ENCODE measurements around the gene MRPL33.

- TF ChIP-seq CTCF (IDR thresholded peaks at IDR 0.05) (no peak), POLR2A (IDR thresholded peaks at IDR 0.05) (no peak), POLR2AphosphoS5 (IDR thresholded peaks at IDR 0.05) (no peak), EP300 (IDR thresholded peaks at IDR 0.05) (no peak)
Measured at GRCh38 chr2:27752551-27753237, 18.8 kb upstream of the MRPL33 start.
